ENCODE data around the gene ZNRF3.

- no peak for TF ChIP-seq CTCF (IDR thresholded peaks at IDR 0.05)
- TF ChIP-seq POLR2A (IDR thresholded peaks at IDR 0.05): no peak
Measured at GRCh38 chr22:28938286-28938833, 55.0 kb downstream of the ZNRF3 start.

Measured in uterus (tissue), 2 donors.